CD4-positive, alpha-beta T cell treated with Interleukin-15 for 4 hours (primary cell): ENCODE measurements around the gene DNAH2.

Experiments used
- DNase-seq: peaks from one replicate; pipeline ENCODE4 v3.0.0-alpha.2; 2020; ENCODE audit warnings: low spot score

DNAH2 gene

GRCh38 chr17:7716901-7717755 is at the start of gene DNAH2:
Gene DNAH2 (plus strand): TSS chr17:7717744. CDS start chr17:7719735, 1,991 bp downstream.
- DNase-seq, result peak; percentile 5

- DNase-seq, result no peak
Measured at GRCh38 chr17:7668482-7668881, 49.1 kb upstream of the DNAH2 start.

GRCh38 chr17:7673239-7673638 is 44.3 kb upstream of the DNAH2 start:
- peak; percentile 18 for DNase-seq

- no peak for DNase-seq
Measured at GRCh38 chr17:7674934-7675333, 42.6 kb upstream of the DNAH2 start.

- no peak for DNase-seq
Measured at GRCh38 chr17:7676533-7676932, 41.0 kb upstream of the DNAH2 start.

- DNase-seq, result no peak
Measured at GRCh38 chr17:7677388-7678067, 40.0 kb upstream of the DNAH2 start.

- no peak for DNase-seq
Measured at GRCh38 chr17:7684851-7685532, 32.6 kb upstream of the DNAH2 start.

- peak; percentile 87 for DNase-seq
Measured at GRCh38 chr17:7685533-7686221, 31.9 kb upstream of the DNAH2 start.

GRCh38 chr17:7686222-7687071 is 31.1 kb upstream of the DNAH2 start:
- DNase-seq, result peak; percentile 75

- peak; percentile 89 for DNase-seq
Measured at GRCh38 chr17:7687072-7687907, 30.3 kb upstream of the DNAH2 start, which contains the start of gene TP53. Gene TP53 (minus strand): TSS chr17:7687490. CDS start chr17:7676594, 10,896 bp downstream.

- peak; percentile 97 for DNase-seq
Measured at GRCh38 chr17:7687908-7688807, 29.4 kb upstream of the DNAH2 start, which contains the start of gene WRAP53. Gene WRAP53 (plus strand): TSS chr17:7688477. CDS start chr17:7688649, 172 bp downstream.

GRCh38 chr17:7688808-7689316 is 28.7 kb upstream of the DNAH2 start:
- DNase-seq, result no peak

GRCh38 chr17:7695586-7695985 is 22.0 kb upstream of the DNAH2 start:
- DNase-seq, result no peak

GRCh38 chr17:7697828-7698588 is 19.5 kb upstream of the DNAH2 start:
- DNase-seq, result no peak

GRCh38 chr17:7700510-7700909 is 17.0 kb upstream of the DNAH2 start:
- no peak for DNase-seq

GRCh38 chr17:7701681-7702080 is 15.9 kb upstream of the DNAH2 start:
- no peak for DNase-seq

- DNase-seq, result no peak
Measured at GRCh38 chr17:7702776-7703175, 14.8 kb upstream of the DNAH2 start.
